H1 (cell line): ENCODE results near the gene GID8. TPM values are rescaled to one million over a fixed set of nuclear protein-coding genes. Genes with fewer than 3 reads are reported as not detected.
A peak's percentile ranks its signal among the peaks of the same experiment; 100 is the strongest.

Experiments used
- CTCF ChIA-PET: fragments of 300-600 bp; sonication (Branson Sonifier 250); formaldehyde crosslinking; loops from one replicate; lab custom pipeline; 2021; ENCODE audit not compliant: partially characterized antibody; lab: Charles Lee
- POLR2A ChIA-PET: fragments of 300-600 bp; sonication (Branson Sonifier 250); formaldehyde crosslinking; loops from one replicate; lab custom pipeline; 2021; ENCODE audit warnings: inconsistent platforms; ENCODE audit not compliant: partially characterized antibody; lab: Charles Lee
- DNase-seq, 2 experiments: peaks; one replicate each; pipeline versions ENCODE4 v3.0.0 to v3.0.0-alpha.2; 2010 to 2022; ENCODE audit warnings: low spot score in 2 of 2, low read depth in 1 of 2, mixed read lengths in 1 of 2
- FAIRE-seq: peaks from 2 replicates; lab custom pipeline; 2011; peaks lifted over from hg19 to GRCh38; lab: Jason Lieb, UNC
- H2AFZ ChIP-seq: 2 replicates; pipeline ENCODE4 v1.8.1; 2012; ENCODE audit warnings: low read length, inconsistent platforms
- H2AK5ac ChIP-seq: 2 replicates; pipeline ENCODE4 v1.6.1; 2013; ENCODE audit warnings: low read depth, low read length
- H2BK120ac ChIP-seq: replicated peaks from 2 replicates; pipeline ENCODE3; 2013; ENCODE audit warnings: low read depth, low read length, inconsistent platforms
- H2BK12ac ChIP-seq: 2 replicates; pipeline ENCODE4 v1.6.1; 2013; ENCODE audit warnings: low read depth, low read length
- H2BK15ac ChIP-seq: 2 replicates; pipeline ENCODE4 v1.6.1; 2013; ENCODE audit warnings: low read length
- H2BK20ac ChIP-seq: 2 replicates; pipeline ENCODE4 v1.6.1; 2013; ENCODE audit warnings: low read length
- H2BK5ac ChIP-seq: 2 replicates; pipeline ENCODE4 v1.6.1; 2013; ENCODE audit warnings: low read depth, low read length
- H3K14ac ChIP-seq: 2 replicates; pipeline ENCODE4 v1.6.1; 2013; ENCODE audit warnings: inconsistent platforms; ENCODE audit not compliant: insufficient read length
- H3K18ac ChIP-seq: 2 replicates; pipeline ENCODE4 v1.6.1; 2013; ENCODE audit warnings: low read length; ENCODE audit errors: extremely low read depth
- H3K23ac ChIP-seq: 2 replicates; pipeline ENCODE4 v1.6.1; 2013; ENCODE audit warnings: inconsistent platforms; ENCODE audit not compliant: insufficient read length
- H3K23me2 ChIP-seq: 2 replicates; pipeline ENCODE4 v1.6.1; 2013; ENCODE audit warnings: low read depth, low read length
- H3K27ac ChIP-seq: 2 replicates; pipeline ENCODE4 v1.6.1; 2011; ENCODE audit warnings: low read depth, low read length, inconsistent platforms
- H3K27me3 ChIP-seq, 4 experiments: replicated peaks in 1 of 4; 1 replicate in 1 of 4; 2 replicates in 3 of 4; pipeline versions ENCODE4 v1.6.1 to v1.8.1; 2011 to 2013; ENCODE audit warnings: low read length in 3 of 4, mild to moderate bottlenecking in 3 of 4, inconsistent platforms in 2 of 4, mixed read lengths in 2 of 4, moderate library complexity in 1 of 4; ENCODE audit not compliant: control insufficient read depth in 3 of 4, insufficient read depth in 3 of 4; ENCODE audit errors: extremely low read depth in 1 of 4
- H3K36me3 ChIP-seq, 4 experiments: 2 replicates each; pipeline versions ENCODE4 v1.6.1 to v1.8.1; 2011 to 2013; ENCODE audit warnings: mild to moderate bottlenecking in 4 of 4, low read length in 3 of 4, moderate library complexity in 2 of 4, control low read depth in 1 of 4, inconsistent platforms in 1 of 4; ENCODE audit not compliant: insufficient read depth in 4 of 4, control insufficient read depth in 2 of 4
- H3K4ac ChIP-seq: replicated peaks from 2 replicates; pipeline ENCODE3; 2013; ENCODE audit warnings: low read length, low read depth, mixed read lengths, inconsistent platforms; ENCODE audit not compliant: insufficient read length
- H3K4me1 ChIP-seq, 4 experiments: replicated peaks in 1 of 4; 1 replicate in 1 of 4; 2 replicates in 3 of 4; pipeline versions ENCODE4 v1.6.1 to v1.8.1; 2011 to 2013; ENCODE audit warnings: low read length in 3 of 4, inconsistent platforms in 2 of 4, mixed read lengths in 1 of 4; ENCODE audit not compliant: insufficient read depth in 4 of 4, control insufficient read depth in 3 of 4
- H3K4me2 ChIP-seq, 2 experiments: 2 replicates each; pipeline versions ENCODE4 v1.6.1 to v1.8.1; 2011 to 2013; ENCODE audit warnings: low read depth in 2 of 2, low read length in 2 of 2, control low read depth in 1 of 2, inconsistent platforms in 1 of 2, mild to moderate bottlenecking in 1 of 2; ENCODE audit not compliant: insufficient read depth in 1 of 2
- H3K4me3 ChIP-seq, 4 experiments: fragments of 200-600, 300-600 bp in 1 of 4; sonication (generic), shearing (Covaris generic), sonication (Bioruptor Twin) in 1 of 4; 2 replicates each; pipeline versions ENCODE4 v1.5.1 to v1.8.1; 2011 to 2016; ENCODE audit warnings: low read length in 4 of 4, low read depth in 3 of 4, control low read depth in 2 of 4, inconsistent platforms in 2 of 4, mild to moderate bottlenecking in 2 of 4, mixed read lengths in 1 of 4, moderate library complexity in 1 of 4; ENCODE audit not compliant: insufficient read depth in 2 of 4; ENCODE audit errors: extremely low read depth in 1 of 4
- H3K56ac ChIP-seq: replicated peaks from 2 replicates; pipeline ENCODE3; 2013; ENCODE audit warnings: low read depth, mild to moderate bottlenecking, mixed read lengths, low read length, inconsistent platforms; ENCODE audit not compliant: insufficient read length
- H3K79me1 ChIP-seq: 2 replicates; pipeline ENCODE4 v1.6.1; 2013; ENCODE audit warnings: low read depth, low read length, control low read depth
- H3K79me2 ChIP-seq, 2 experiments: 2 replicates each; pipeline versions ENCODE4 v1.6.1 to v1.8.1; 2012 to 2013; ENCODE audit warnings: low read length in 2 of 2, mild to moderate bottlenecking in 2 of 2, inconsistent platforms in 1 of 2; ENCODE audit not compliant: insufficient read depth in 2 of 2, control insufficient read depth in 1 of 2
- H3K9ac ChIP-seq, 4 experiments: replicated peaks in 1 of 4; 1 replicate in 1 of 4; 2 replicates in 3 of 4; pipeline versions ENCODE4 v1.6.1 to v1.8.1; 2011 to 2013; ENCODE audit warnings: low read depth in 3 of 4, low read length in 3 of 4, control low read depth in 2 of 4, mild to moderate bottlenecking in 2 of 4, moderate library complexity in 2 of 4, inconsistent platforms in 1 of 4; ENCODE audit errors: extremely low read depth in 1 of 4
- H3K9me3 ChIP-seq, 2 experiments: 2 replicates each; pipeline versions ENCODE4 v1.6.1 to v1.8.1; 2012 to 2013; ENCODE audit warnings: mild to moderate bottlenecking in 2 of 2, moderate library complexity in 2 of 2, control low read depth in 1 of 2, inconsistent platforms in 1 of 2, low read depth in 1 of 2, low read length in 1 of 2, mixed read lengths in 1 of 2; ENCODE audit not compliant: insufficient read depth in 2 of 2
- H4K20me1 ChIP-seq, 2 experiments: replicated peaks in 1 of 2; 2 replicates each; pipeline versions ENCODE3 to v1.8.1; 2011 to 2013; ENCODE audit warnings: inconsistent platforms in 2 of 2, low read length in 2 of 2, mild to moderate bottlenecking in 1 of 2; ENCODE audit not compliant: insufficient read depth in 2 of 2, control insufficient read depth in 1 of 2
- H4K5ac ChIP-seq: 2 replicates; pipeline ENCODE4 v1.6.1; 2013; ENCODE audit warnings: low read length, low read depth, mixed read lengths, inconsistent platforms; ENCODE audit not compliant: insufficient read length
- H4K8ac ChIP-seq: 2 replicates; pipeline ENCODE4 v1.8.0; 2013; ENCODE audit warnings: mild to moderate bottlenecking, moderate library complexity, low read length, inconsistent platforms; ENCODE audit not compliant: insufficient read depth; ENCODE audit errors: extremely low read depth
- H4K91ac ChIP-seq: replicated peaks from 2 replicates; pipeline ENCODE3; 2013; ENCODE audit warnings: low read length, mixed read lengths, inconsistent platforms; ENCODE audit not compliant: insufficient read length
- BACH1 ChIP-seq: IDR thresholded peaks from 2 replicates; pipeline ENCODE4 v1.6.1; 2012; ENCODE audit warnings: low read length, improper control_type of control experiment
- BCL11A ChIP-seq, 2 experiments: IDR thresholded peaks; one replicate each; pipeline ENCODE4 v1.6.1; 2011; ENCODE audit warnings: low read depth in 2 of 2, low read length in 2 of 2, mild to moderate bottlenecking in 2 of 2
- CHD1 ChIP-seq: IDR thresholded peaks from 2 replicates; pipeline ENCODE4 v1.6.1; 2012; ENCODE audit warnings: low read depth, low read length, improper control_type of control experiment
- EGR1 ChIP-seq: IDR thresholded peaks from 2 replicates; pipeline ENCODE4 v1.6.1; 2011; ENCODE audit warnings: low read depth, low read length, borderline replicate concordance
- GABPA ChIP-seq: IDR thresholded peaks from 2 replicates; pipeline ENCODE4 v1.6.1; 2011; ENCODE audit warnings: mild to moderate bottlenecking, low read length, moderate library complexity, borderline replicate concordance; ENCODE audit not compliant: insufficient read depth
- HDAC2 ChIP-seq, 2 experiments: fragments of 300-600 bp in 1 of 2; sonication (generic) in 1 of 2; IDR thresholded peaks; 2 replicates each; pipeline ENCODE4 v1.6.1; 2011 to 2012; ENCODE audit warnings: low read depth in 2 of 2, low read length in 2 of 2, mild to moderate bottlenecking in 2 of 2, moderate library complexity in 2 of 2, borderline replicate concordance in 1 of 2, inconsistent platforms in 1 of 2
- HDAC6 ChIP-seq: IDR thresholded peaks from one replicate; pipeline ENCODE4 v1.7.1; 2012; ENCODE audit warnings: low read depth, mild to moderate bottlenecking, inconsistent platforms, low read length, moderate library complexity
- MAX ChIP-seq: IDR thresholded peaks from 2 replicates; pipeline ENCODE4 v1.6.1; 2012; ENCODE audit warnings: inconsistent platforms
- NANOG ChIP-seq: IDR thresholded peaks from 2 replicates; pipeline ENCODE4 v1.6.1; 2011; ENCODE audit warnings: low read length, low read depth, mild to moderate bottlenecking, inconsistent platforms; ENCODE audit not compliant: insufficient read depth, poor library complexity, severe bottlenecking
- NRF1 ChIP-seq: IDR thresholded peaks from 2 replicates; pipeline ENCODE4 v1.6.1; 2011; ENCODE audit warnings: mild to moderate bottlenecking, low read depth, low read length, improper control_type of control experiment
- RXRA ChIP-seq: IDR thresholded peaks from 2 replicates; pipeline ENCODE4 v1.6.1; 2011; ENCODE audit warnings: low read depth, mild to moderate bottlenecking, low read length, moderate library complexity; ENCODE audit not compliant: insufficient read depth
- SP1 ChIP-seq: IDR thresholded peaks from 2 replicates; pipeline ENCODE4 v1.6.1; 2011; ENCODE audit warnings: low read depth, low read length
- ZNF274 ChIP-seq: IDR thresholded peaks from 2 replicates; pipeline ENCODE4 v1.7.0; 2012; ENCODE audit warnings: low read length, borderline replicate concordance; ENCODE audit errors: extremely low read depth
- WGBS, 2 experiments: shearing (Covaris generic) in 1 of 2; methylation state at CpG; one replicate each; pipeline versions ENCODE4 v1.1.6 to v1.1.7; 2013 to 2015; ENCODE audit warnings: low lambda C conversion rate in 2 of 2, mixed read lengths in 2 of 2, inconsistent platforms in 1 of 2, low coverage in 1 of 2, missing lambda C conversion rate in 1 of 2; ENCODE audit not compliant: insufficient replicate concordance in 2 of 2, insufficient coverage in 1 of 2, insufficient read length in 1 of 2; ENCODE audit errors: extremely low coverage in 1 of 2, missing lambda C conversion rate in 1 of 2; 5-methylcytosine and 5-hydroxymethylcytosine counted together
- polyA plus RNA-seq, 7 experiments: library from polyadenylated mRNA; depleted of rRNA in 3 of 7; stranded (reverse) in 5 of 7; unstranded in 2 of 7; fragments of >200 nt in 5 of 7; fragments of 200-250 nt in 2 of 7; gene quantifications; 1 replicate in 5 of 7; 2 replicates in 1 of 7; 4 replicates in 1 of 7; pipeline versions ENCODE4 v1.2.1 to v1.2.3, GENCODE V29; 2011 to 2013; ENCODE audit warnings: missing spikeins in 2 of 7, mixed read lengths in 2 of 7
- total RNA-seq: library from RNA; stranded (reverse); fragmentation: NEBNext Ultra II Directional; extraction: Animal tissue kit (Norgen Biotek cat#: 25700); gene quantifications from 2 replicates; pipeline ENCODE4 v1.2.1, GENCODE V29; 2021

GID8 gene
- total and polyA plus RNA-seq, 2 of the 8 experiments (the other 6 are each of a cell fraction or from before 2014, with no cell fraction given), result 39.7 to 72.9 TPM

- H3K4me2 ChIP-seq, result peak overlapping the region in 1 of 2 experiments; percentile 18; a peak in 1 of 4 replicates
- H3K56ac ChIP-seq, result no peak overlapping the region
- H2BK120ac ChIP-seq, result no peak overlapping the region
- H4K20me1 ChIP-seq, result peaks cover 0 to 9% of the 10 kb centered on the region in 2 experiments
- H3K27me3 ChIP-seq, result peaks cover 8 to 37% (median 23%) of the 10 kb centered on the region in 4 experiments
- H3K4ac ChIP-seq, result no peak overlapping the region
- 0 out of 2 replicates have a peak overlapping the region, but pooled peaks have one; percentile 8 for H2BK5ac ChIP-seq
- H4K91ac ChIP-seq, result no peak overlapping the region
- no peak for FAIRE-seq
- H3K23me2 ChIP-seq, result peaks cover 13% of the 10 kb centered on the region; the same call in 1 of the 2 replicates
- no peak overlapping the region for H2AK5ac ChIP-seq
- DNase-seq, result no peak
- H3K27ac ChIP-seq, result no peak overlapping the region
- ChIA-PET POLR2A (interaction anchor here (1.0 to 1.2 kb wide), 3 partner anchors 39 to 49 kb away, joined by 3 to 5 read pairs (median 3); partner anchors contain the start of gene DIDO1), CTCF (interaction anchor here (1.0 to 1.5 kb wide), 4 partner anchors 12 to 57 kb away, joined by 3 to 4 read pairs (median 3); no protein-coding TSS in a partner anchor)
- H2BK12ac ChIP-seq, result peak overlapping the region; percentile 82; the same call in 1 of the 2 replicates
- H3K79me2 ChIP-seq, result no peaks in the 10 kb centered on the region
- H4K8ac ChIP-seq, result no peak overlapping the region
- no peak overlapping the region for H4K5ac ChIP-seq
- H3K79me1 ChIP-seq, result no peaks in the 10 kb centered on the region
- peak overlapping the region; percentile 31; the same call in 1 of the 2 replicates for H2BK15ac ChIP-seq
- 81% methylated on average over 10 of the region's 10 CpGs; no CpG with 5 or more reads in 1 of the 2 experiments for WGBS, 2 experiments
- H2BK20ac ChIP-seq, result no peak overlapping the region
- H3K9me3 ChIP-seq, result no peaks in the 10 kb centered on the region
- peaks cover 2 to 30% (median 19%) of the 10 kb centered on the region in 4 experiments for H3K4me1 ChIP-seq
- no peak overlapping the region for H3K4me3 ChIP-seq
- no peak overlapping the region for H3K9ac ChIP-seq
- H3K18ac ChIP-seq, result peak overlapping the region; percentile 60; the same call in 1 of the 2 replicates
- no peak overlapping the region for H3K14ac ChIP-seq
- H3K23ac ChIP-seq, result no peak overlapping the region
- H3K36me3 ChIP-seq, result no peaks in the 10 kb centered on the region
- no peak overlapping the region for H2AFZ ChIP-seq
- TF ChIP-seq HDAC6, result no peak
- TF ChIP-seq SP1, result no peak
- no peak for TF ChIP-seq CHD1
- no peak for TF ChIP-seq NANOG
- no peak for TF ChIP-seq NRF1
- TF ChIP-seq GABPA, result no peak
- no peak for TF ChIP-seq RXRA
- no peak for TF ChIP-seq BCL11A (IDR thresholded peaks at IDR 0.05; ENCODE audit: low read depth in 2 of 2, low read length in 2 of 2)
- TF ChIP-seq ZNF274, result no peak
- TF ChIP-seq EGR1, result no peak
- no peak for TF ChIP-seq HDAC2 (IDR thresholded peaks at IDR 0.05; ENCODE audit: borderline replicate concordance in 1 of 2, low read depth in 2 of 2, low read length in 2 of 2)
- no peak for TF ChIP-seq MAX
- TF ChIP-seq BACH1, result no peak
These were observed 37.4 kb downstream of the GID8 start for GRCh38 chr20:62975251-62975760.
